Natural killer cell (primary cell): ENCODE results near the gene ARSG. TPM values are rescaled to one million over a fixed set of nuclear protein-coding genes. Genes with fewer than 3 reads are reported as not detected.
A peak's percentile ranks its signal among the peaks of the same experiment; 100 is the strongest.
"Not testable (repeated sequence)": the region's sequence is repeated elsewhere in the genome, so short reads cannot be mapped to it uniquely, and the experiment has no call there.

Experiments
- ATAC-seq, 3 donors: fragments of 150-1000 bp in 2 of 3; fragments of 200-7000 bp in 1 of 3; cut with Tn5 transposase; 1 replicate in 1 of 3; 2 replicates in 2 of 3; pipeline ENCODE4 v1.10.0; 2021; ENCODE audit warnings: mild to moderate bottlenecking in 2 of 3, moderate library complexity in 2 of 3
- DNase-seq, 2 donors: peaks; one replicate each; pipeline versions ENCODE4 v3.0.0 to v3.0.0-alpha.2; 2013 to 2021; ENCODE audit warnings: mixed read lengths in 1 of 2
- H3K27ac ChIP-seq: one replicate; pipeline ENCODE4 v1.5.1; 2013; ENCODE audit warnings: mild to moderate bottlenecking, low read length
- H3K27me3 ChIP-seq: one replicate; pipeline ENCODE4 v1.6.1; 2013; ENCODE audit warnings: low read length; ENCODE audit not compliant: control insufficient read depth, insufficient read depth
- H3K36me3 ChIP-seq: one replicate; pipeline ENCODE4 v1.6.1; 2013; ENCODE audit warnings: low read length; ENCODE audit not compliant: control insufficient read depth, insufficient read depth
- H3K4me1 ChIP-seq: one replicate; pipeline ENCODE4 v1.6.1; 2013; ENCODE audit warnings: low read length; ENCODE audit not compliant: control insufficient read depth, insufficient read depth
- H3K4me3 ChIP-seq: one replicate; pipeline ENCODE4 v1.5.1; 2013; ENCODE audit warnings: low read length
- H3K9me3 ChIP-seq: one replicate; pipeline ENCODE4 v1.6.1; 2013; ENCODE audit warnings: low read length; ENCODE audit not compliant: control insufficient read depth, insufficient read depth
- H3K27ac Mint-ChIP-seq, 2 donors: one replicate each; pipeline ENCODE4 v1.8.0; 2022; ENCODE audit warnings: mild to moderate bottlenecking in 2 of 2, mixed read lengths in 2 of 2, moderate library complexity in 1 of 2
- H3K27me3 Mint-ChIP-seq, 2 donors: one replicate each; pipeline ENCODE4 v1.8.0; 2022; ENCODE audit warnings: low read depth in 2 of 2, mixed read lengths in 2 of 2
- H3K36me3 Mint-ChIP-seq: one replicate; pipeline ENCODE4 v1.8.0; 2022; ENCODE audit warnings: mixed read lengths
- H3K4me1 Mint-ChIP-seq, 2 donors: one replicate each; pipeline ENCODE4 v1.8.0; 2022; ENCODE audit warnings: mixed read lengths in 2 of 2
- H3K4me3 Mint-ChIP-seq: one replicate; pipeline ENCODE4 v1.8.0; 2022; ENCODE audit warnings: mild to moderate bottlenecking, moderate library complexity, mixed read lengths
- H3K9me3 Mint-ChIP-seq, 2 donors: one replicate each; pipeline ENCODE4 v1.8.0; 2022; ENCODE audit warnings: mixed read lengths in 2 of 2
- WGBS: methylation state at CpG from one replicate; pipeline ENCODE4 v1.1.7; 2013; ENCODE audit warnings: missing lambda C conversion rate; ENCODE audit not compliant: insufficient coverage; 5-methylcytosine and 5-hydroxymethylcytosine counted together
- intact Hi-C: fragments of 100-400 bp; cut with micrococcal nuclease; formaldehyde crosslinking; loops from one replicate; pipeline ENCODE4 v1.14.2; 2022
- total RNA-seq, 4 donors: library from RNA; stranded (reverse); fragments of 120-200 nt in 1 of 4; gene quantifications; one replicate each; pipeline versions ENCODE4 v1.2.3 to v1.2.4, GENCODE V29; 2013 to 2022
- TF ChIP-seq, protein P1 (sequence below): fragments of 200-600 bp; IDR thresholded peaks from one replicate; pipeline ENCODE4 v1.8.0; 2022; ENCODE audit warnings: antibody characterized with exemption

The ARSG gene
- total RNA-seq, 3 donors from 2014 or later (not counting 1 experiment from before 2014, with no cell fraction given), result 34.8 to 52.3 (median 39.3) TPM

DNA sequence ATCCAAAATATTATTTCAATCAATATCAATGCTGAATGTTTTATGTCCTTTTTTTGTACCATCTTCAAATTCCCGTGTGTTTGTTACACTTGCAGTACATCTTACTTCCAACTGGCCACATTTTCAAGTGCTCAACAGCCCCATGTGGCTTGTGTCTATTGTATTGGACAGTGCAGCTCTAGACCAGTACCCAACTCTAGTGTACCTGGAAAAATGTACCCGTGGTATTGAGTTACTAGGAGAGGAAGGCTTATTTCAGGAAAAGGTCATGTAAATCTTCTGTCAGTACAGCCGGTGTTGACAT lies 31.7 kb upstream of the ARSG start:
- intact Hi-C loops, result loop anchor here (5.0 kb wide), 1 partner anchor 52 kb away; no protein-coding TSS in a partner anchor
- Mint-ChIP-seq H3K4me1 (peaks cover 63 to 77% of the 10 kb centered on the region in 2 donors), H3K4me3 (peak overlapping the region; percentile 65), H3K27ac (peak overlapping the region; percentile 97 to 100)
- Histone ChIP-seq H3K27ac (peak overlapping the region; percentile 82), H3K4me1 (peaks cover 62% of the 10 kb centered on the region)
- not testable (repeated sequence) for ATAC-seq, H3K9me3 ChIP-seq, H3K36me3 Mint-ChIP-seq, H3K4me3 ChIP-seq, H3K36me3 ChIP-seq, H3K27me3 Mint-ChIP-seq, H3K27me3 ChIP-seq, DNase-seq, H3K9me3 Mint-ChIP-seq
- 67% methylated on average over 1 of the region's 3 CpGs for WGBS

DNA sequence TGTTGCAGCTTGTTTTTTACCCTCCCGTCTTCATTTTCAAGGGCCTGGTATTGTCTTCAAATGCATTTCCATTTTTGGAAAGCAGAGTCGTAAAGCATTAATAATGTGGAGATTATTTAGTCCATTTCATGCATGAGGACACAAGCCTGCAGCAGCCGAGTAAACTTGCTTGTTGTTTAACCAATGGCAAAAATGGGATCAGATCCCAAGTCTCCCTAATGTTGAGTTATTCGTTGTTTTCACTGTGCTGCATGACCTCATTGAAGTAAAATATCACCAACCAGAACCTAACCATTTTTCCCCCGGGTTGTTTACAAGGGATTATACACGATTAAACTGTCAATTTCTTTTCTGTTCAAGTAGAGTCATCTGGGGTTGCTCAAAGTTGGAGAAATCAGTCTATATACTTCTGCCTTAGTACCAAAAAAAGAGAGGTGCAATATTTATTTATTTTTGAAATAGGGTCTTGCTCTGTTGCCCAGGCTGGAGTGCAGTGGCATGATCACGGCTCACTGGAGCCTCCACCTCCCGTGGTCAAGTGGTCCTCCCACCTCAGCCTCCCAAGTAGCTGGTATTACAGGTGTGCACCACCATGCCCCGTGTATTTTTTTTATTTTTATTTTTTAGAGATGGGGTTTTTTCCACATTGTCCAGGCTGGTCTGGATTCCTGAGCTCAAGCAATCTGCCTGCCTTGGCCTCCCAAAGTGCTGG lies 31.1 kb upstream of the ARSG start:
- peaks cover 57 to 71% of the 10 kb centered on the region in 2 donors for H3K4me1 Mint-ChIP-seq
- peaks cover 7% of the 10 kb centered on the region for H3K36me3 ChIP-seq
- no peak for DNase-seq
- H3K27me3 ChIP-seq, result no peaks in the 10 kb centered on the region
- no peaks in the 10 kb centered on the region for H3K9me3 Mint-ChIP-seq
- no peaks in the 10 kb centered on the region for H3K27me3 Mint-ChIP-seq
- peak overlapping the region; percentile 82 for H3K27ac ChIP-seq
- TF ChIP-seq, protein P1, sequence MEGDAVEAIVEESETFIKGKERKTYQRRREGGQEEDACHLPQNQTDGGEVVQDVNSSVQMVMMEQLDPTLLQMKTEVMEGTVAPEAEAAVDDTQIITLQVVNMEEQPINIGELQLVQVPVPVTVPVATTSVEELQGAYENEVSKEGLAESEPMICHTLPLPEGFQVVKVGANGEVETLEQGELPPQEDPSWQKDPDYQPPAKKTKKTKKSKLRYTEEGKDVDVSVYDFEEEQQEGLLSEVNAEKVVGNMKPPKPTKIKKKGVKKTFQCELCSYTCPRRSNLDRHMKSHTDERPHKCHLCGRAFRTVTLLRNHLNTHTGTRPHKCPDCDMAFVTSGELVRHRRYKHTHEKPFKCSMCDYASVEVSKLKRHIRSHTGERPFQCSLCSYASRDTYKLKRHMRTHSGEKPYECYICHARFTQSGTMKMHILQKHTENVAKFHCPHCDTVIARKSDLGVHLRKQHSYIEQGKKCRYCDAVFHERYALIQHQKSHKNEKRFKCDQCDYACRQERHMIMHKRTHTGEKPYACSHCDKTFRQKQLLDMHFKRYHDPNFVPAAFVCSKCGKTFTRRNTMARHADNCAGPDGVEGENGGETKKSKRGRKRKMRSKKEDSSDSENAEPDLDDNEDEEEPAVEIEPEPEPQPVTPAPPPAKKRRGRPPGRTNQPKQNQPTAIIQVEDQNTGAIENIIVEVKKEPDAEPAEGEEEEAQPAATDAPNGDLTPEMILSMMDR, result no peak
- no peaks in the 10 kb centered on the region for H3K36me3 Mint-ChIP-seq
- 82% methylated on average over 7 of the region's 9 CpGs for WGBS
- ATAC-seq, result no peak
- H3K9me3 ChIP-seq, result no peaks in the 10 kb centered on the region
- intact Hi-C loops, result no loop called here
- peak overlapping the region; percentile 97 to 100 for H3K27ac Mint-ChIP-seq
- no peak overlapping the region for H3K4me3 ChIP-seq
- H3K4me3 Mint-ChIP-seq, result no peak overlapping the region
- peaks cover 59% of the 10 kb centered on the region for H3K4me1 ChIP-seq

DNA sequence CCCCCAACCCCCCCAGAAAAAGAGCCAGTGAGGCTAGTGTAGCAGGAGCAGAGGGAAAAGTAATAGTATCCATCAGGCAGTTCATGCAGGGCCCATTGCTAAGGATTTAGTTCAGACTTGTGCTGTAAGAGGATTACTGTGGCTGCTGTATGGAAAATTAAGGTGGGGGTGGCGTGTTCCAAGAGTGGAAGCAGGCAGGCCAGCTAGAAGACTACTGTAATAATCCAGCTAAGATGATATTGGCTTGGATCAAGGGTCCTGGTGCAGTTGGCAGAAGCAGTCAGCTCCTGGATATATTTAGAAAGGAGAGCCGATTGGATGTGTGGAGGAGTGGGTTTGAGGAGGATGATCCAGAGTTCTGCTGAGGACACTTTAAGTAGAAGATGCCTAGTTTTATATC lies 28.8 kb upstream of the ARSG start:
- WGBS, result 87% methylated on average over 2 of the region's 2 CpGs
- ATAC-seq, H3K36me3 ChIP-seq, DNase-seq, H3K27me3 Mint-ChIP-seq, H3K4me3 ChIP-seq, intact Hi-C loops, H3K9me3 ChIP-seq, H3K36me3 Mint-ChIP-seq, H3K4me3 Mint-ChIP-seq, H3K27me3 ChIP-seq, H3K27ac ChIP-seq, H3K9me3 Mint-ChIP-seq: not testable (repeated sequence)
- peak overlapping the region; percentile 97 to 100 for H3K27ac Mint-ChIP-seq
- H3K4me1 ChIP-seq, result peaks cover 47% of the 10 kb centered on the region
- H3K4me1 Mint-ChIP-seq, result peaks cover 42 to 62% of the 10 kb centered on the region in 2 donors

DNA sequence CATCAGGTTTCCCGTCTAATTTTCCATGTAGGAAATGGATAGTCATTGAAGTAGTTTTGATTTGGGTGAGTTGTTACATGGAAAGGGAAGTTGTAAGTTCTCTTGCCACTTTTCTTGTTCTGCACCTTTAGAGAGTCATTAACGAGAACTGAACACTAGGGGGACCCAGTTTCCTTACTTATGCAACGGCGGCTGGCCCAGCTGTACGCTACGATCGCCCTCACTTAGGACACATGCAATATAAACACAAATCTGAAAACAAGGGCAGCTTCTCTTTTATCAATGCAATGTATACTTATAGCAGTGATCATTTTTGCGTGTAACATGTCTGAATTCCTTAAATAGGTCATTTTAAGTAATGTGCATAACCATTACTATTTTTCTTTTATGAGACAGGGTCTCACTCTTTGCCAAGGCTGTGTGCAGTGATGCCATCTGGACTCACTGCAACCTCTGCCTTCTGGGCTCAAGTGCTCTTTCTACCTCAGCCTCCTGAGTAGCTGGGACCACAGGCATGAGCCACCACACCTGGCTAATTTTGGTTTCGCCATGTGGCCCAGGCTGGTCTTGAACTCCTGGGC lies 28.1 kb upstream of the ARSG start:
- intact Hi-C loops, result loop anchor here (1.0 kb wide), 4 partner anchors 28 to 200 kb away; partner anchors contain the start of genes ARSG and SLC16A6
- peak; percentile 33 to 68 (median 43) for ATAC-seq
- H3K9me3 Mint-ChIP-seq, H3K36me3 ChIP-seq, H3K9me3 ChIP-seq, H3K4me3 ChIP-seq, H3K36me3 Mint-ChIP-seq, H3K27me3 Mint-ChIP-seq, H3K27ac ChIP-seq, H3K27me3 ChIP-seq: not testable (repeated sequence)
- Mint-ChIP-seq H3K4me3 (peak overlapping the region; percentile 56), H3K27ac (peak overlapping the region; percentile 79 to 97), H3K4me1 (peaks cover 40 to 60% of the 10 kb centered on the region in 2 donors)
- peaks cover 43% of the 10 kb centered on the region for H3K4me1 ChIP-seq
- peak in 1 of 2 donors; percentile 73 for DNase-seq
- 17% methylated on average over 6 of the region's 9 CpGs for whole genome bisulfite sequencing
- TF ChIP-seq, protein P1, result peak; percentile 74

DNA sequence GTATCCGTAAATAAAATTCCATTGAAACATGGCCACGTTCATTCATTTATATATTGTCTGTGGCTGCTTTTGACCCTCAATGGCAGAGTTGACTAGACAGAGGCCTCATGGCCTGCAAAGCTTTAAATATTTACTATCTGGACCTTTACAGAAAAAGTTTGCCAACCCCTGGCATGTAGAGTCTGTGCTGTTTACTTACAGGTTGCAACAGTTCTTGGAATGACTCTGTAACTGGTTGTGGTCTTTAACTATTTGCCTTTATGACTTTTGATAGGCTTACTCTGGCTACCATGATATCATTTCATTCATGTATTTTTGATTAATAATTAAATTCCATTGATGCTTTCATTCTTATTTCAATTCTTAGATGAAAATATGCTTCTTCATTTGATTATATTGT lies 25.5 kb upstream of the ARSG start:
- peak in 1 of 3 donors; percentile 20 for ATAC-seq
- H3K27me3 ChIP-seq, H3K9me3 ChIP-seq, H3K27me3 Mint-ChIP-seq, H3K9me3 Mint-ChIP-seq, intact Hi-C loops, DNase-seq, H3K4me3 ChIP-seq: not testable (repeated sequence)
- Mint-ChIP-seq H3K36me3 (peaks cover 12% of the 10 kb centered on the region), H3K27ac (peak overlapping the region; percentile 82 to 95), H3K4me3 (peak overlapping the region; percentile 82), H3K4me1 (peaks cover 26 to 48% of the 10 kb centered on the region in 2 donors)
- Histone ChIP-seq H3K27ac (peak overlapping the region; percentile 47), H3K4me1 (peaks cover 23% of the 10 kb centered on the region), H3K36me3 (peaks cover 18% of the 10 kb centered on the region)
- WGBS, result 47% methylated on average over 2 of the region's 2 CpGs
